ENCODE data around the gene TUBB2A.

TUBB2A gene

DNA sequence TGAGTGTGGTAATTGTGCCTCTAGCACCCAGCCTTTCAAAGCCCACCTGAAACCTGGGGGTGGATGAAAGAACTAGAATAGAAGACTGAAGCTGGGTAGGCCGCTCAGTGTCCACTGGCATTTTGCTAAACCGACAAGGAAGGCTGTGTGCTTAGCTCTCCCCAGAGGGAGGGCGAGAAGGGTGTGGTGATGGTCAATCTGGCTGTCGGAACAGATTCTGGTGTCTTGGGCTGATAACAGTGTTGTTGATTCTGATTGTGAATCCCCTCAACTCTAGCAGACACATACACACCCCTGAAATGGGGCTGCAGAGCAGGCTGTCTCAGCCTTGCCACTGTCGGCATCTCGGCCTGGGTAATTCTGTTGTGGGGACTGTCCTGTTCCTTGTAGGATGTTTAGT lies 43.0 kb downstream of the TUBB2A start:
- no peak for TF ChIP-seq CTCF (IDR thresholded peaks at IDR 0.05; ENCODE audit: low read depth, low read length)
- no peak for TF ChIP-seq POLR2A (IDR thresholded peaks at IDR 0.05; ENCODE audit: extremely low read depth, insufficient read length)
- no peak for TF ChIP-seq MYC (IDR thresholded peaks at IDR 0.05; ENCODE audit: low read depth, low read length)
- TF ChIP-seq, protein P1, sequence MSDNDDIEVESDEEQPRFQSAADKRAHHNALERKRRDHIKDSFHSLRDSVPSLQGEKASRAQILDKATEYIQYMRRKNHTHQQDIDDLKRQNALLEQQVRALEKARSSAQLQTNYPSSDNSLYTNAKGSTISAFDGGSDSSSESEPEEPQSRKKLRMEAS (IDR thresholded peaks at IDR 0.05; ENCODE audit: low read depth, low read length): no peak
- H3K4me3 ChIP-seq (ENCODE audit: low read depth, low read length): no peak overlapping the region
- no peak for DNase-seq (ENCODE audit: low read depth)

DNA sequence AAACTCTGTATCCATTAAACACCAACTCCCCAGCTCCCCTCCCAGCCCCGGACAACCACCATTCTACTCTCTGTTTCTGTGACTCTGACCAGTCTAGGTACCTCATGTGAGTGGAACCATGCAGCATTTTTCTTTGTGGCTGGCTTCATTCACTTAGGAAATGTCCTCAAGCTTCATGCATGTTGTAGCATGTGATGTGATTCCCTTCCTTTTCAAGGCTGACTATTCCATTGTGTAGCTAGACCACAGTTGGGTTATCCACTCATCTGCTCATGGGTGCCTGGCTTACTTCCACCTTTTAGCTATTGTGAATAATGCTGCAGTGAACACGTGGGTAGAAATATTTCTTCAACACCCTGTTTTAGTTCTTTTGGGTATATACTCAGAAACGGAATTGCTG lies 47.6 kb downstream of the TUBB2A start:
- no peak for DNase-seq (ENCODE audit: low read depth)
- TF ChIP-seq, protein P1 (IDR thresholded peaks at IDR 0.05; ENCODE audit: low read depth, low read length): no peak
- TF ChIP-seq MYC (IDR thresholded peaks at IDR 0.05; ENCODE audit: low read depth, low read length) (no peak), POLR2A (IDR thresholded peaks at IDR 0.05; ENCODE audit: extremely low read depth, insufficient read length) (no peak), CTCF (IDR thresholded peaks at IDR 0.05; ENCODE audit: low read depth, low read length) (no peak)
- no peak overlapping the region for H3K4me3 ChIP-seq (ENCODE audit: low read depth, low read length)

GRCh38 chr6:3108746-3109414 lies 48.5 kb downstream of the TUBB2A start:
- no peak for DNase-seq (ENCODE audit: low read depth)
- TF ChIP-seq POLR2A (IDR thresholded peaks at IDR 0.05; ENCODE audit: extremely low read depth, insufficient read length) (no peak), MYC (IDR thresholded peaks at IDR 0.05; ENCODE audit: low read depth, low read length) (no peak), CTCF (IDR thresholded peaks at IDR 0.05; ENCODE audit: low read depth, low read length) (no peak)
- TF ChIP-seq, protein P1 (IDR thresholded peaks at IDR 0.05; ENCODE audit: low read depth, low read length): no peak
- H3K4me3 ChIP-seq (ENCODE audit: low read depth, low read length): no peak overlapping the region

All from NB4 (cell line).